ENCODE measurements around the gene NRM. TPM values are rescaled to one million over a fixed set of nuclear protein-coding genes. Genes with fewer than 3 reads are reported as not detected.

The NRM gene
- total and polyA plus RNA-seq, 2 of the 13 experiments (the other 11 are each of a cell fraction or from before 2014, with no cell fraction given) = 12.5 to 16.0 TPM

DNA sequence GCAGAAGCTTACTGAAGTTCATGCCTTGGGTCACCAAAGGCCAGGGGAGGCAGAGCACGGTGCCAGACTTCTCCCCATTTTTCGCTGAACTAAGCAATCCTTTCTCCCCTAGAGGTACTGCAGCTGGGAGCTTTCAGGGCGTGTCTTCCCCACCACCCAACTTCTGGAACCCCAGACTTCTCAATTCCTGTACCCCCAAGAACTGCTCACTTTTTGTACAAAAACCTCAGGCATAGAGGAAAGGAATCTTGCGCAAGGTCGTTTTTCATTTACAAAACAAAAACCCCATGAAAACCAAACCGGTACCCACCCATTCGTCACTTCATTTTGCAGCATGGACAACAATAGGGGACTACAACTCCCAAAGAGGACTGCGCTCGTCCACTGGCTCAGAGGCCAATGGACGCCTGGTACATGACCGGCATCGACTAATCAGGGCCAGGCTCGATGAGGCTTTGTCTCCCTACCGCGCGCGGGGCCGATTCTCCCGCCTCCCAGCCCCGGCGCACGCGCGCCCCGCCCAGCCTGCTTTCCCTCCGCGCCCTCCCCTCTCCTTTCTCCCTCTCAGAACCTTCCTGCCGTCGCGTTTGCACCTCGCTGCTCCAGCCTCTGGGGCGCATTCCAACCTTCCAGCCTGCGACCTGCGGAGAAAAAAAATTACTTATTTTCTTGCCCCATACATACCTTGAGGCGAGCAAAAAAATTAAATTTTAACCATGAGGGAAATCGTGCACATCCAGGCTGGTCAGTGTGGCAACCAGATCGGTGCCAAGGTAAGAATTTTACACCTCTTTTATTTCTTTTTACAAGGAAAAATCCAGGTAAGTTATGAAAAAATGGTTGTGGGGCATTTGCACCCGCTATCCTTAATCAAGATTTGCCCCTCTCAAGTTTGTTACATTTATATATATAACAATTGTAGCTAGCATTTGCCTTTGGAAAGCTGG lies 29.3 kb upstream of the NRM start, which contains the start of gene TUBB (continued):
- 0 out of 2 replicates have a peak, but pooled peaks have one; percentile 36 for TF ChIP-seq MIER3 (CRISPR knock-in tag; IDR thresholded peaks at IDR 0.05; ENCODE audit: borderline replicate concordance)
- TF ChIP-seq, protein P1, sequence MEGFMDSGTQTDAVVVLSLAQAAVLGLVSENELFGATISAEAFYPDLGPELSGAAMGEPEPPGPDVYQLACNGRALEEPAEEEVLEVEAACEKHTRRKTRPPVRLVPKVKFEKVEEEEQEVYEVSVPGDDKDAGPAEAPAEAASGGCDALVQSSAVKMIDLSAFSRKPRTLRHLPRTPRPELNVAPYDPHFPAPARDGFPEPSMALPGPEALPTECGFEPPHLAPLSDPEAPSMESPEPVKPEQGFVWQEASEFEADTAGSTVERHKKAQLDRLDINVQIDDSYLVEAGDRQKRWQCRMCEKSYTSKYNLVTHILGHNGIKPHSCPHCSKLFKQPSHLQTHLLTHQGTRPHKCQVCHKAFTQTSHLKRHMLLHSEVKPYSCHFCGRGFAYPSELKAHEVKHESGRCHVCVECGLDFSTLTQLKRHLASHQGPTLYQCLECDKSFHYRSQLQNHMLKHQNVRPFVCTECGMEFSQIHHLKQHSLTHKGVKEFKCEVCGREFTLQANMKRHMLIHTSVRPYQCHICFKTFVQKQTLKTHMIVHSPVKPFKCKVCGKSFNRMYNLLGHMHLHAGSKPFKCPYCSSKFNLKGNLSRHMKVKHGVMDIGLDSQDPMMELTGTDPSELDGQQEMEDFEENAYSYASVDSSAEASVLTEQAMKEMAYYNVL (CRISPR knock-in tag; IDR thresholded peaks at IDR 0.05; ENCODE audit: borderline replicate concordance) = no peak; the same call in 1 of the 2 replicates
- no peak for TF ChIP-seq ZNF383 (CRISPR knock-in tag; IDR thresholded peaks at IDR 0.05; ENCODE audit: borderline replicate concordance)
- no peak for TF ChIP-seq ZNF382 (CRISPR knock-in tag; IDR thresholded peaks at IDR 0.05; ENCODE audit: borderline replicate concordance)
- TF ChIP-seq ZNF501 (CRISPR knock-in tag; IDR thresholded peaks at IDR 0.05) = peak; percentile 71
- peak; percentile 83 for TF ChIP-seq FOXK1 (CRISPR knock-in tag; IDR thresholded peaks at IDR 0.05; ENCODE audit: borderline replicate concordance, low read depth)
- TF ChIP-seq JUNB (CRISPR knock-in tag; IDR thresholded peaks at IDR 0.05; ENCODE audit: borderline replicate concordance) = no peak
- TF ChIP-seq KMT2A (CRISPR knock-in tag; IDR thresholded peaks at IDR 0.05) = peak; percentile 60; the same call in 1 of the 2 replicates
- no peak for TF ChIP-seq HOXA7 (CRISPR knock-in tag; IDR thresholded peaks at IDR 0.05)
- no peak for TF ChIP-seq CHCHD3 (CRISPR knock-in tag; IDR thresholded peaks at IDR 0.05)
- TF ChIP-seq, protein P2, sequence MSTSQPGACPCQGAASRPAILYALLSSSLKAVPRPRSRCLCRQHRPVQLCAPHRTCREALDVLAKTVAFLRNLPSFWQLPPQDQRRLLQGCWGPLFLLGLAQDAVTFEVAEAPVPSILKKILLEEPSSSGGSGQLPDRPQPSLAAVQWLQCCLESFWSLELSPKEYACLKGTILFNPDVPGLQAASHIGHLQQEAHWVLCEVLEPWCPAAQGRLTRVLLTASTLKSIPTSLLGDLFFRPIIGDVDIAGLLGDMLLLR (CRISPR knock-in tag; IDR thresholded peaks at IDR 0.05) = no peak
- no peak for TF ChIP-seq U2AF2 (IDR thresholded peaks at IDR 0.05; ENCODE audit: low read depth, low read length)
- TF ChIP-seq YY1 (IDR thresholded peaks at IDR 0.05; ENCODE audit: insufficient read depth, insufficient replicate concordance, low read depth, low read length) = peak; percentile 78
- no peak for TF ChIP-seq ZSCAN30 (CRISPR knock-in tag; IDR thresholded peaks at IDR 0.05)
- TF ChIP-seq, protein P3, sequence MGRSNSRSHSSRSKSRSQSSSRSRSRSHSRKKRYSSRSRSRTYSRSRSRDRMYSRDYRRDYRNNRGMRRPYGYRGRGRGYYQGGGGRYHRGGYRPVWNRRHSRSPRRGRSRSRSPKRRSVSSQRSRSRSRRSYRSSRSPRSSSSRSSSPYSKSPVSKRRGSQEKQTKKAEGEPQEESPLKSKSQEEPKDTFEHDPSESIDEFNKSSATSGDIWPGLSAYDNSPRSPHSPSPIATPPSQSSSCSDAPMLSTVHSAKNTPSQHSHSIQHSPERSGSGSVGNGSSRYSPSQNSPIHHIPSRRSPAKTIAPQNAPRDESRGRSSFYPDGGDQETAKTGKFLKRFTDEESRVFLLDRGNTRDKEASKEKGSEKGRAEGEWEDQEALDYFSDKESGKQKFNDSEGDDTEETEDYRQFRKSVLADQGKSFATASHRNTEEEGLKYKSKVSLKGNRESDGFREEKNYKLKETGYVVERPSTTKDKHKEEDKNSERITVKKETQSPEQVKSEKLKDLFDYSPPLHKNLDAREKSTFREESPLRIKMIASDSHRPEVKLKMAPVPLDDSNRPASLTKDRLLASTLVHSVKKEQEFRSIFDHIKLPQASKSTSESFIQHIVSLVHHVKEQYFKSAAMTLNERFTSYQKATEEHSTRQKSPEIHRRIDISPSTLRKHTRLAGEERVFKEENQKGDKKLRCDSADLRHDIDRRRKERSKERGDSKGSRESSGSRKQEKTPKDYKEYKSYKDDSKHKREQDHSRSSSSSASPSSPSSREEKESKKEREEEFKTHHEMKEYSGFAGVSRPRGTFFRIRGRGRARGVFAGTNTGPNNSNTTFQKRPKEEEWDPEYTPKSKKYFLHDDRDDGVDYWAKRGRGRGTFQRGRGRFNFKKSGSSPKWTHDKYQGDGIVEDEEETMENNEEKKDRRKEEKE (IDR thresholded peaks at IDR 0.05) = no peak
- TF ChIP-seq RAD51 (IDR thresholded peaks at IDR 0.05; ENCODE audit: borderline replicate concordance) = no peak
- TF ChIP-seq SMAD3 (CRISPR knock-in tag; IDR thresholded peaks at IDR 0.05) = no peak; the same call in 1 of the 2 replicates
- TF ChIP-seq ZNF160 (CRISPR knock-in tag; IDR thresholded peaks at IDR 0.05) = no peak; the same call in 1 of the 2 replicates
- TF ChIP-seq SSRP1 (CRISPR knock-in tag; IDR thresholded peaks at IDR 0.05) = no peak
- peak; percentile 59; the same call in 1 of the 2 replicates for TF ChIP-seq ZSCAN31 (CRISPR knock-in tag; IDR thresholded peaks at IDR 0.05; ENCODE audit: low read depth)
- TF ChIP-seq ZFY (CRISPR knock-in tag; IDR thresholded peaks at IDR 0.05) = no peak; the same call in 1 of the 2 replicates
- TF ChIP-seq, protein P4, sequence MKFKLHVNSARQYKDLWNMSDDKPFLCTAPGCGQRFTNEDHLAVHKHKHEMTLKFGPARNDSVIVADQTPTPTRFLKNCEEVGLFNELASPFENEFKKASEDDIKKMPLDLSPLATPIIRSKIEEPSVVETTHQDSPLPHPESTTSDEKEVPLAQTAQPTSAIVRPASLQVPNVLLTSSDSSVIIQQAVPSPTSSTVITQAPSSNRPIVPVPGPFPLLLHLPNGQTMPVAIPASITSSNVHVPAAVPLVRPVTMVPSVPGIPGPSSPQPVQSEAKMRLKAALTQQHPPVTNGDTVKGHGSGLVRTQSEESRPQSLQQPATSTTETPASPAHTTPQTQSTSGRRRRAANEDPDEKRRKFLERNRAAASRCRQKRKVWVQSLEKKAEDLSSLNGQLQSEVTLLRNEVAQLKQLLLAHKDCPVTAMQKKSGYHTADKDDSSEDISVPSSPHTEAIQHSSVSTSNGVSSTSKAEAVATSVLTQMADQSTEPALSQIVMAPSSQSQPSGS (CRISPR knock-in tag; IDR thresholded peaks at IDR 0.05) = no peak
- 0 out of 2 replicates have a peak, but pooled peaks have one; percentile 12 for TF ChIP-seq ZNF335 (CRISPR knock-in tag; IDR thresholded peaks at IDR 0.05)

Measured in HepG2 (cell line).